HEK293T (cell line): Measurements from ENCODE around the gene CDK7.
"Not testable (repeated sequence)": the region's sequence is repeated elsewhere in the genome, so short reads cannot be mapped to it uniquely, and the experiment has no call there.

Source experiments
- CTCF ChIA-PET: fragments of 350-600 bp; formaldehyde crosslinking; extraction: SDS; loops from one replicate; lab custom pipeline; 2021; ENCODE audit warnings: antibody characterized with exemption, inconsistent platforms; lab: Yijun Ruan, JAX
- POLR2A ChIA-PET: fragments of 350-600 bp; formaldehyde crosslinking; extraction: SDS; loops from one replicate; lab custom pipeline; 2020; ENCODE audit warnings: antibody characterized with exemption, inconsistent platforms; lab: Yijun Ruan, JAX
- DNase-seq: peaks from one replicate; pipeline ENCODE4 v3.0.0; 2012; ENCODE audit warnings: mixed read lengths; ENCODE audit errors: extremely low spot score
- ARNT ChIP-seq: fragments of 450-650 bp; IDR thresholded peaks from 2 replicates; pipeline ENCODE4 v1.6.1; 2017; ENCODE audit warnings: mild to moderate bottlenecking
- BHLHE40 ChIP-seq: fragments of 450-650 bp; IDR thresholded peaks from 2 replicates; pipeline ENCODE4 v1.6.1; 2016; ENCODE audit warnings: mild to moderate bottlenecking, moderate library complexity, borderline replicate concordance
- CTBP1 ChIP-seq: fragments of 450-650 bp; IDR thresholded peaks from 2 replicates; pipeline ENCODE4 v1.6.1; 2016; ENCODE audit warnings: borderline replicate concordance
- ELF4 ChIP-seq: fragments of 450-650 bp; IDR thresholded peaks from 2 replicates; pipeline ENCODE4 v1.6.1; 2017; ENCODE audit warnings: antibody characterized with exemption
- FOXA1 ChIP-seq: fragments of 450-650 bp; IDR thresholded peaks from 2 replicates; pipeline ENCODE4 v1.6.1; 2016; ENCODE audit warnings: mild to moderate bottlenecking
- FOXK2 ChIP-seq: fragments of 450-650 bp; IDR thresholded peaks from 2 replicates; pipeline ENCODE4 v1.6.1; 2016; ENCODE audit warnings: mild to moderate bottlenecking
- FOXM1 ChIP-seq: fragments of 450-650 bp; IDR thresholded peaks from 2 replicates; pipeline ENCODE4 v1.6.1; 2017; ENCODE audit warnings: mild to moderate bottlenecking, borderline replicate concordance
- HDGF ChIP-seq: fragments of 450-650 bp; IDR thresholded peaks from 2 replicates; pipeline ENCODE4 v1.6.1; 2017; ENCODE audit warnings: antibody characterized with exemption, borderline replicate concordance
- L3MBTL2 ChIP-seq: fragments of 450-650 bp; conservative IDR thresholded peaks from 2 replicates; pipeline ENCODE4 v1.6.1; 2016; ENCODE audit warnings: mild to moderate bottlenecking
- LEF1 ChIP-seq: fragments of 450-650 bp; IDR thresholded peaks from 2 replicates; pipeline ENCODE4 v1.6.1; 2017; ENCODE audit warnings: mild to moderate bottlenecking, borderline replicate concordance
- NFRKB ChIP-seq: fragments of 450-650 bp; IDR thresholded peaks from 2 replicates; pipeline ENCODE4 v1.6.1; 2016; ENCODE audit warnings: mild to moderate bottlenecking, moderate library complexity
- PKNOX1 ChIP-seq: fragments of 450-650 bp; IDR thresholded peaks from 2 replicates; pipeline ENCODE4 v1.6.1; 2016
- SP1 ChIP-seq: fragments of 450-650 bp; IDR thresholded peaks from 2 replicates; pipeline ENCODE4 v1.6.1; 2017
- SUZ12 ChIP-seq: fragments of 450-650 bp; IDR thresholded peaks from 2 replicates; pipeline ENCODE4 v1.6.1; 2016; ENCODE audit warnings: mild to moderate bottlenecking
- TARDBP ChIP-seq: fragments of 450-650 bp; IDR thresholded peaks from 2 replicates; pipeline ENCODE4 v1.6.1; 2016
- ZNF384 ChIP-seq: fragments of 450-650 bp; IDR thresholded peaks from 2 replicates; pipeline ENCODE4 v1.6.1; 2016

The CDK7 gene

GRCh38 chr5:69245031-69245430, 10.3 kb downstream of the CDK7 start:
- CTCF ChIA-PET, result no interaction called here

DNA sequence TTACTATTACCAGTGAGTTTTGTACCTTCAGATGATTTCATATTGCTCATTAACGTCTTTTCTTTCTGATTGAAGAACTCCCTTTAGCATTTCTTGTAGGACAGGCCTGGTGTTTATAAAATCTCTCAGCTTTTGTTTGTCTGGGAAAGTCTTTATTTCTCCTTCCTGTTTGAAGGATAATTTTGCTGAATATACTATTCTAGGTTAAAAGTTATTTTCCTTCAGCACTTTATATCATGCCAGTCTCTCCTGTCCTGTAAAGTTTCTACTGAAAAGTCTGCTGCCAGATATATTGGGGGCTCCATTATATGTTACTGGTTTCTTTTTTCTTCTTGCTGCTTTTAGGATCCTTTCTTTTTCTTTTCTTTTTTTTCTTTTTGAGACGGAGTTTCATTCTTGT, 13.3 kb downstream of the CDK7 start:
- CTCF ChIA-PET, result no interaction called here
- POLR2A ChIA-PET, result no interaction called here
- TF ChIP-seq ARNT, result no peak
- no peak for DNase-seq

More at GRCh38 chr5:69245031-69245430, 10.3 kb downstream of the CDK7 start:
- TF ChIP-seq ARNT, result no peak
- no peak for TF ChIP-seq PKNOX1
- no peak for TF ChIP-seq FOXM1
- no peak for TF ChIP-seq L3MBTL2
- TF ChIP-seq ZNF384, result no peak
- no peak for TF ChIP-seq CTBP1
- TF ChIP-seq TARDBP, result no peak
- POLR2A ChIA-PET, result no interaction called here
- DNase-seq, result no peak

- CTCF ChIA-PET, result no interaction called here
- no peak for TF ChIP-seq ELF4
- no peak for TF ChIP-seq FOXA1
- no peak for TF ChIP-seq PKNOX1
- no peak for TF ChIP-seq LEF1
- DNase-seq, result no peak
- POLR2A ChIA-PET, result no interaction called here
These were observed 15.9 kb downstream of the CDK7 start for GRCh38 chr5:69250593-69250992.

DNA sequence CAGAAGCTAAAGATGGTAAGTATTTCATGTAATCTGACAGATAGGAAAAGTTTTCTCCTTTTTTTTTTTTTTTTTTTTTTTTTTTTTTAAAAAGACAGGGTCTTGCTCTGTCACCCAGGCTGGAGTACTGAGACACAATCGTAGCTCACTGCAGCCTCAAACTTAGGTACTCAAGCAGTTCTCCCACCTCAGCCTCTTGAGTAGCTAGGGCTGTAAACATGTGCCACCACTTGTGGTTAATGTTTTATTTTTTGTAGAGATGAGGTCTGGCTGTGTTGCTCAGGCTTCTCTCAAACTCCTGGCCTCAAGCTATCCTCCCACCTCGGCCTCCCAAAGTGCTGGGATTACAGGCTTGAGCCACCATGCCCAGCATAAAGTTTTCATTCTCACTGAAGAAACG, 17.8 kb downstream of the CDK7 start:
- POLR2A ChIA-PET, result no interaction called here
- TF ChIP-seq ELF4 (no peak), ARNT (no peak), FOXM1 (no peak), LEF1 (no peak), PKNOX1 (no peak), SP1 (no peak), NFRKB (no peak), ZNF384 (no peak), TARDBP (no peak), HDGF (no peak)
- CTCF ChIA-PET, result no interaction called here

GRCh38 chr5:69255940-69256339, 21.3 kb downstream of the CDK7 start:
- POLR2A ChIA-PET, CTCF ChIA-PET, DNase-seq: not testable (repeated sequence)

More for the DNA sequence above, 17.8 kb downstream of the CDK7 start:
- no peak for DNase-seq

- no peak for DNase-seq
- ChIA-PET POLR2A (no interaction called here), CTCF (no interaction called here)
- no peak for TF ChIP-seq NFRKB
- no peak for TF ChIP-seq FOXK2
- no peak for TF ChIP-seq FOXM1
- TF ChIP-seq ZNF384, result no peak
These were observed 22.9 kb downstream of the CDK7 start for GRCh38 chr5:69257577-69257976.

DNA sequence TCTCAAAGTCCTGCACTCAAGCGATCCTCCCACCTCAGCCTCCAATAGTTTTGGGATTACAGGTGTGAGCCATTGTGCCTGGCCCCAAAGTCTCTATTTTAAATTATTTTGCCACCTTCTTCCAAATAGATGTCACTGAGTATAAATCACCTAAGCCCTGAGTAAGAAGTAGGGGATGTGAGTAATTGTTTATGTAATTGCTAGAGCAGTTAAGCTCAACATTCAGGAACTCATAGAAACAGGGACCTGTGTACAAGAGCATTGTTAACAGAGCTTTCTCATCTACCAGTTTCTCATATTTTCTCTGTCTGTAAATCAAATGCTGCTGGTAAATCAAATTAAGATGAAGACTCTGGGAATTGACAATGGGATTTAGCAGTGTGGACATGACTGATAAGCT, 26.3 kb downstream of the CDK7 start:
- TF ChIP-seq CTBP1 (no peak), LEF1 (no peak), HDGF (no peak), BHLHE40 (no peak), FOXA1 (no peak), FOXK2 (no peak), NFRKB (no peak), ARNT (no peak), PKNOX1 (no peak), L3MBTL2 (no peak), ELF4 (no peak), ZNF384 (no peak), SP1 (no peak), SUZ12 (no peak)
- no peak for DNase-seq
- ChIA-PET CTCF (no interaction called here), POLR2A (no interaction called here)

- TF ChIP-seq FOXA1 (no peak), SP1 (no peak), CTBP1 (no peak)
- ChIA-PET CTCF (interaction anchor here (0.8 to 1.2 kb wide), 2 partner anchors 15 to 172 kb away, joined by 3 to 4 read pairs; partner anchors contain the start of gene SLC30A5), POLR2A (no interaction called here)
- DNase-seq, result peak; percentile 36
These were observed 31.2 kb downstream of the CDK7 start for GRCh38 chr5:69265931-69266330.
